GM19397 (cell line): ENCODE results near the gene NELL1.

ENCODE experiments used
- ATAC-seq: cut with Tn5 transposase; IDR thresholded peaks from one replicate; pipeline ENCODE4 v1.9.1; 2021; ENCODE audit warnings: mild to moderate bottlenecking, moderate library complexity; ENCODE audit not compliant: unreplicated experiment

NELL1 gene

GRCh38 chr11:21405422-21405821 lies 736.0 kb downstream of the NELL1 start:
- ATAC-seq: no peak

DNA sequence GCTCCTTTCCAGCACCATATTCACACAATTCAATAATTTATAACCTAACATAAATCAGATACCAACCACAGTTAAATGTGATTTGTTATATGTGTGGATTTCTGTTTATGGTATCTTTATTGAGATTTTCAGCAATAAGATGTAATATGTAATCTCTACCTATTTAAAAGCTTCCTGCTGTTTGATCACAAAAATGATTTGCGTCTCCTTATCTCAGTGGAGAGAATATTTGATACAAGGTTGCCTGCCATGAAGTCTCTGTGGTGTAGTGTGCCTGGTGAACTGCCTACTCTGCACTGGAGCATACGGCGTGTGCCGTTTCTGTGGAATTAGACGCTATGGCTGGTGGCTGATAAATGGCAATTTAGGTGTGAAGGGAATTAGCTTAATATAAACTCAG lies 741.1 kb downstream of the NELL1 start:
- ATAC-seq: no peak

GRCh38 chr11:21411104-21411503 lies 741.7 kb downstream of the NELL1 start:
- no peak for ATAC-seq

- no peak for ATAC-seq
Observed at GRCh38 chr11:21411597-21411996, 742.2 kb downstream of the NELL1 start.

DNA sequence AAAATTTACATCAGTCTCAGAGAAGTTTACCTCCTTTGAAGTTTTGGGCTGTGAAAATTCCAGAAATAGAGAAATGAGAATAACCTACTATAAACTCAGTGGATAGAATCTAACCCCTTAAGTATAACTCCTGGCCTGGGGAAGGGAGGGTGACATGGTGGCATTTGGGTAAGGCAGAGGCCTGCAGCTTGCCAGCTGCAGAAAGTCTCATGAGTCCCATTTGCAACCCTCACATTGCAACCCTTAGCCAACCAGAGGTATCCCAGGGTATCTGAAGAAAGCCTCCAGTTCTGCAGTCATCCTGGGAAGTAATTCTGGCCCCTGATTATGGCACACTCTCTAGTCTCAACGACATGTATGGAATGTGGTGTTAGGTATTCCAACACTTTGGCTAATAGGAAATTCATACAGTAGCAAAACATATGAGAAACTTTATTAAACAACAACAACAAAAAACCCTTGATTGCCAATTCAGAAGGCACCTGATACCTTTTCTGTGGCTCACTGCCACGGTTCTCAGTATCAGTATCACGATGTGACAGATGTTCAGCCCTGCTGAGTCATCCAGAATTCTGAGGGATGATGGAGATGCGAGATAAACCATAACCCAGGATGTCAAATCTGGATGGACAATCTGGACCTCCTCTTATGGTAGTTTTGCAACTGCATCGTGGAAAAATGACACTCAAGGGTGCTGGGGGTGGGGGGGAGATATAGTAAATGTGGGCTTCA lies 743.4 kb downstream of the NELL1 start:
- no peak for ATAC-seq

- ATAC-seq: no peak
Observed at GRCh38 chr11:21414953-21415352, 745.6 kb downstream of the NELL1 start.

GRCh38 chr11:21415606-21416005 lies 746.2 kb downstream of the NELL1 start:
- ATAC-seq: no peak

GRCh38 chr11:21421711-21422329 lies 752.4 kb downstream of the NELL1 start:
- no peak for ATAC-seq

GRCh38 chr11:21426931-21427330 lies 757.5 kb downstream of the NELL1 start:
- ATAC-seq: no peak

- ATAC-seq: no peak
Observed at GRCh38 chr11:21427726-21428125, 758.3 kb downstream of the NELL1 start.

GRCh38 chr11:21428796-21429195 lies 759.4 kb downstream of the NELL1 start:
- no peak for ATAC-seq

- ATAC-seq: no peak
Observed at GRCh38 chr11:21429401-21429800, 760.0 kb downstream of the NELL1 start.

DNA sequence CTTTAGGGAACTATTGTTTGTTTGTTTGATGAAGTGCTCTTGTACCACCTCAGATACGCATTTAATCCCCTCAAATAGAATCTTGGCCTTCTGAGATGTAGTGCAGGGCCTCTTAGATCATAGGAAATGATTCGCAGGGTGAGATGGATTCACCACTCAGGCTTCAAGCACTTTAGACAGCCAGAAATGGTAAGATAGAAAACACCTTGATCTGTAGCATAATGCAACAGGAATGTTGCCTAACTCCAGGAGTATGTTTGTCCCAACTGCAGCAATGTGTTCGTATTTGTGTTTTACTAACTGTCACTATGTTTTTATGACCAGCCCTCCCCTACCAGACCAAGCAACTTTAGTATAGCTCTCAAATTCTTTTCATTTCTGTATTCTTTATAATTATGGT lies 761.2 kb downstream of the NELL1 start:
- ATAC-seq: no peak

- peak; percentile 76 for ATAC-seq
Observed at GRCh38 chr11:21446939-21447590, 777.7 kb downstream of the NELL1 start.

DNA sequence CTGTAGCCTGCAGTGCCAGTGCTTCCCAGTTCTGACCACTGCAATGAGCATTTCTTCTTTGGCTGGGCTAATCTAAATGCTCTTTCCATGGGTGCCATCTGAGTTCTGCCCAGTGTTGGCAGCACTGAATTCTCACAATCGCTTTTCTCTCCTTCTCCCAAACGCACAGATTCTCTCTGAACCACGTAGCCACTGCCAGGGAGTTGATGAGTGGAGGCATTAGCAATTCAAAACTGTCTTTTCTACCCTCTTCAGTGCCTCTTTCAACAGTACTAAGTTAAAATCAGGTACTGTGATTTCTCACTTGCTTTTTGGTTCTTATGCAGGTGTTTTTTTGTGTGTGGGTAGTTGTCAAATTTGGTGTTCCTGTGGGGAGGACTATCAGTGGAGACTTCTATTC lies 778.5 kb downstream of the NELL1 start:
- no peak for ATAC-seq

GRCh38 chr11:21456186-21456585 lies 786.8 kb downstream of the NELL1 start:
- no peak for ATAC-seq

DNA sequence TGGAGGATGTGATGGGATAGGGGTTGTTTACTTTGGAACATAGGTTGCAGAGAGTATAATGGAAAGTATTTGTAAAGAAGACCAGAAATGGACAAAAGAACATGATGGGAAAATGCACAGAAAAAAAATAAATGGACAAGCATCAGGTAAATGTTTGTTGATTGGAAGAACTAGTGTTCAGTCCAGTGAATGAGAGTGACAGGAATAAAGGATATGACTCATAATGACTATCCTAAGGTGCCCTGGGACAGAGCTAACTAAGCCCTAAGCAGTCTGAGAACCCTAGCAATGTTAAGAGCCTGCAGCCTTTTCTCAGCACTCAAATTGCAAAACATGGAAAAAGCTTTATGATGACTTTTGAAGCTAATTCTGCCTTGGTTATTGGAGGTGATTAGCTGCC lies 790.7 kb downstream of the NELL1 start:
- ATAC-seq: no peak

- no peak for ATAC-seq
Observed at GRCh38 chr11:21461701-21462100, 792.3 kb downstream of the NELL1 start.

DNA sequence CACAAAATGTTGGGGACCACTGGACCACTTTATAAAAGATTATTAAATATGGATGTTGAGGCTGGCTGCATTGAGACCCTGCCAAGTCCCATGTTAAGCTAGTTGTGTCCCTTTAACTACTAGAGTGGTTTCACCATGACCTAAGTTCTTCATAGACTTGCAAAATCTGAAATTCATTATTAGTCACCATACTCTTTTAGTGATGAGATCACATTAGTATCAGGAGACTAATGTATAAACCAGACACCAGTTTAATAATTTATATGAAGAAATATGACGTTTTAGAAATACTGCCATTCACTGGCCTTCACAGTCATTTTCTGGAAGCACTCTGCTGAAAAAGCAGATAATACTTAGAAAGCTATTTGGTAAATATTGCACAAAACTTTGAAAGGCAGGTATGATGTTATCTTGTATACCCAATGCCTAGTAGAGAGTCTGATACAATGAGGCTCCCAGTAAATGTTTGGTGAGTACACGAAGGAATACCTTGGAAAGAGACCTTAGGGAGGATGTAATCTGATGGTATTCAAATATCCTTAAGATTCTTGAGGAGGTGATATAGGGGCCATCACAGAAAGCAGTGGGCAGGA lies 795.3 kb downstream of the NELL1 start:
- ATAC-seq: no peak

GRCh38 chr11:21465203-21465602 lies 795.8 kb downstream of the NELL1 start:
- ATAC-seq: no peak

- no peak for ATAC-seq
Observed at GRCh38 chr11:21465920-21466319, 796.5 kb downstream of the NELL1 start.

DNA sequence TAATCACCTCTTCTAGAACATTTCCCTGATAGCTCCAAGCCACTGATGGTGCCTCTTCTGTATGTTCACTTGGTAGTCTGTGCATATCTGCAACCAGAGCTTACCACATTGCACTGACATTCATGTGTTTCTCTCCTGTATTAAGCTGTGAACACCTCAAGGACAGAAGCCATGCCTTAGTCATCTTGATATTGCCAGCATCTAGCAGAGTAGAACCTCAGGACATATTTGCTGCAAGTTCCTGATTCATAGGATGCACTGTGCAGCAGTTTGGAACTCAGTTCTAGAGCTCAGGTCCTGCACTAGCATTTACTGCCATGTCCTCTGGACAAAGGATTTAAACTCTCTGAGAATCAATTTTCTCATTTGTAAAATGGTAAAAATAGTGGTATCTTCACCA lies 801.1 kb downstream of the NELL1 start:
- ATAC-seq: no peak
